Cardiac muscle cell (in vitro differentiated cells and primary cell): Measurements from ENCODE around the gene MUSK. TPM values are rescaled to one million over a fixed set of nuclear protein-coding genes. Genes with fewer than 3 reads are reported as not detected.

Experiments used
- DNase-seq, 2 donors: peaks; one replicate each; pipeline versions ENCODE4 v3.0.0 to v3.0.0-alpha.2; 2010 to 2017; ENCODE audit warnings: low read depth in 1 of 2, low spot score in 1 of 2
- H3K27ac ChIP-seq: fragments of 200-600 bp; sonication (generic); 2 replicates; pipeline ENCODE4 v1.5.1; 2016
- H3K27me3 ChIP-seq: fragments of 200-600 bp; sonication (generic); 2 replicates; pipeline ENCODE4 v1.6.0; 2016; ENCODE audit warnings: control low read depth
- H3K36me3 ChIP-seq: fragments of 200-600 bp; sonication (generic); 2 replicates; pipeline ENCODE4 v1.5.1; 2016; ENCODE audit warnings: control low read depth
- H3K4me1 ChIP-seq: fragments of 200-600 bp; sonication (generic); 2 replicates; pipeline ENCODE4 v1.8.1; 2017; ENCODE audit warnings: low read depth, mild to moderate bottlenecking, mixed run types
- H3K4me3 ChIP-seq: fragments of 200-600 bp; sonication (generic); 2 replicates; pipeline ENCODE4 v1.5.1; 2016; ENCODE audit warnings: mild to moderate bottlenecking
- H3K9me3 ChIP-seq: fragments of 200-600 bp; sonication (generic); 2 replicates; pipeline ENCODE4 v1.5.1; 2017; ENCODE audit warnings: low read depth, mild to moderate bottlenecking, control low read depth
- CTCF ChIP-seq: IDR thresholded peaks from 2 replicates; pipeline ENCODE4 v1.5.1; 2012; ENCODE audit warnings: low read depth, mild to moderate bottlenecking, low read length
- polyA plus RNA-seq: library from polyadenylated mRNA; unstranded; fragments of >200 nt; fragmentation: Nextera tagmentation; extraction: Ambion mirVana; gene quantifications from 2 replicates; pipeline ENCODE4 v1.2.1, GENCODE V29; 2016
- total RNA-seq: library from RNA; depleted of rRNA; stranded (reverse); fragments of >200 nt; gene quantifications from 2 replicates; pipeline ENCODE4 v1.2.3, GENCODE V29; 2016

MUSK gene
- total and polyA plus RNA-seq, 2 experiments from 2014 or later = not detected

DNA sequence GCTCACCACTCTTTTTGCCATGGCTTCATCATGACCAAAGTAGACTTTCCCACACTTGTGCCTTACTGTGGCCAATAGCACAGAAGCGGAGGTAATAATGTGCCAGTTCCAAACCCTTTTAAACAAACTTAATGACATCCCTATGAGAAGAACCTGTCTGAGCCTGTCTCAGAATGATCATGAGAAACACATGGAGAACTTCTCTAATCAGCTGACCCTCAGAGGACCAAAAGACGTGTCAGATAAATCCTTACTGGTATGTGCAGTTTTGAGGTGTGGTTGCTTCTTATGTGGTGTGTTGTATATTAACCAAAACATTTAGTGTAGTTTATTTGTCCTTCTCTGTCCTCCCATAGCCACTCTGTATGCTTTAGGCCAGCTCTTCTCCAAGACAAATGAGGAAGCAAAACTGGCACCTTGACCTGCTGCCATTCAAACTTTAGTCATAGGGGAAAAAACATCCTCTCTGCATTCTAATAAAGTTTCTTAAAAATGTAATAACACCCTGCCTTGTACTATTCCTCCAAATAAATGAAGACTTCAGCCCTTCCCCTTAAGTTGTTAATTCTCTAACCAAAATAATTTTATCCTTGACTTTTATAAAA is 168.9 kb downstream of the MUSK start:
- H3K36me3 ChIP-seq = no peaks in the 10 kb centered on the region
- no peak overlapping the region for H3K4me3 ChIP-seq
- TF ChIP-seq CTCF = no peak
- H3K27me3 ChIP-seq = no peaks in the 10 kb centered on the region
- H3K9me3 ChIP-seq = no peaks in the 10 kb centered on the region
- H3K27ac ChIP-seq = no peak overlapping the region
- no peak for DNase-seq
- no peaks in the 10 kb centered on the region for H3K4me1 ChIP-seq

GRCh38 chr9:110842169-110842568 is 173.6 kb downstream of the MUSK start:
- H3K9me3 ChIP-seq = no peaks in the 10 kb centered on the region
- DNase-seq = no peak
- no peak for TF ChIP-seq CTCF
- H3K27ac ChIP-seq = no peak overlapping the region
- no peaks in the 10 kb centered on the region for H3K36me3 ChIP-seq
- H3K4me3 ChIP-seq = no peak overlapping the region
- no peaks in the 10 kb centered on the region for H3K4me1 ChIP-seq
- no peaks in the 10 kb centered on the region for H3K27me3 ChIP-seq

DNA sequence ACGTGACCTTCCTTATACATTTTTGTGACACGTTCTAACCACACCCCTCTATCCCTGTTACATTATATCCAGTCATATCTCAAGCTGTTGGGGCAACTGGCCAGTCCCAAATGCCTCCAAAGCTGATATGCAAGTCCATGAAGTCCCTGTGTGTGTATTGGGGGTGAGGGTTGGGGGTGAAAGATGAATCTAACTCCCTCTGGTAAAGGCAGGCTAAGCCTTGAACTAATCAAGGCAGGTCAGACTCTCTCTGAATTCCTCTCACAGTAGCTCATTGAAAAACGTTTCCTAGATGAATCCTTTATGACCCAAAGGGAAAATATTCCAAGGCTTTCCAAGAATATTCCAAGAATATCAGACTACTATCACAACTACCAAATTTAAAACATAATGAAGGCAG is 174.4 kb downstream of the MUSK start:
- no peaks in the 10 kb centered on the region for H3K36me3 ChIP-seq
- H3K27me3 ChIP-seq = no peaks in the 10 kb centered on the region
- TF ChIP-seq CTCF = no peak
- H3K9me3 ChIP-seq = no peaks in the 10 kb centered on the region
- no peak overlapping the region for H3K4me3 ChIP-seq
- DNase-seq = peak in 1 of 2 donors; percentile 11
- no peak overlapping the region for H3K27ac ChIP-seq
- H3K4me1 ChIP-seq = no peaks in the 10 kb centered on the region

DNA sequence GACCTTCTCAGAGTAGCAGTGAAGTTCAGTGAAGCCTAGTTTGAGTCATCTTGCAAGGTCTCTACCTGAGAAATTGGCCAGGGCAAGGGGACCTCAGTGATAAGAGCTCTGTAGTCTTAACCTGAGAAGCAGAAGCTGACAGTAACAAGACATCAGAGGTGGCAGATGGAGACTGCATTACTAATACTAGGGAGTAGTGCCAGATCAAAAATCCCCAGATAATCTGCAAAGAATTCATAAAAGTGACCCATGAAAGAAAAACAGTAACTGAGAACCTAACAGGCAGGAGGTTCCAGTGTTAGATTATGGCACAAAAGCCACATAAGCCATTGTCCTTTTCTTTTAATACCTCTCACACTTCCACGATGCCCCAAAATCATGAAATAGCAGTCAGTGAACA is 175.5 kb downstream of the MUSK start:
- Histone ChIP-seq H3K4me3 (no peak overlapping the region), H3K27ac (no peak overlapping the region), H3K4me1 (no peaks in the 10 kb centered on the region), H3K9me3 (no peaks in the 10 kb centered on the region), H3K27me3 (no peaks in the 10 kb centered on the region), H3K36me3 (no peaks in the 10 kb centered on the region)
- DNase-seq = no peak
- no peak for TF ChIP-seq CTCF

DNA sequence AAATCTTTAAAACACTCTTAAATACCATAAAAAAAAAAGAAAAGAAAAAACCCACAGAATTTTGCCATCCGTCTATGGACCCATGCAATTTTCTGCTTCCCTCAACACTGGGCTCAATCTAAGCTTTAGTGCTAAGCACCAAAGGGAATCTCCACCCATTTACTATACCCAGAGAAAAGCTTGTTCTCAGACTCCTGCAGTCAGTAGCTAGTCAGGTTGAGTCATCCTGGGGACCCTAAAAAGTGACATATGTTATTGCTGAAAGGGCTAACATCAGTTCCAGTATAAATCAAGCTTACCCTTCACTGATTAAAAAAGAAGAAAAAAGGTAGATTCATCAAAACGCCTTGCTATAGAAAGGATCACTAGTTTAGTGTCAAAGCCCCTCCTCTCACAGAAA is 177.6 kb downstream of the MUSK start:
- Histone ChIP-seq H3K27me3 (no peaks in the 10 kb centered on the region), H3K9me3 (no peaks in the 10 kb centered on the region), H3K36me3 (no peaks in the 10 kb centered on the region), H3K4me1 (no peaks in the 10 kb centered on the region), H3K4me3 (no peak overlapping the region), H3K27ac (no peak overlapping the region)
- no peak for DNase-seq
- TF ChIP-seq CTCF = no peak
